Duodenal mucosa (tissue), 2 donors: ENCODE results near the gene TMEM237.

Experiments used
- H3K27ac ChIP-seq: one replicate; pipeline ENCODE4 v1.7.0; 2013; ENCODE audit warnings: low read depth, low read length
- H3K27me3 ChIP-seq, 2 donors: one replicate each; pipeline ENCODE4 v1.7.0; 2013; ENCODE audit warnings: low read length in 2 of 2, control low read depth in 1 of 2; ENCODE audit not compliant: insufficient read depth in 2 of 2, control insufficient read depth in 1 of 2
- H3K36me3 ChIP-seq, 2 donors: one replicate each; pipeline ENCODE4 v1.7.0; 2013; ENCODE audit warnings: low read length in 2 of 2, control low read depth in 1 of 2; ENCODE audit not compliant: insufficient read depth in 2 of 2, control insufficient read depth in 1 of 2
- H3K4me1 ChIP-seq, 2 donors: one replicate each; pipeline ENCODE4 v1.7.0; 2013; ENCODE audit warnings: low read length in 2 of 2, control low read depth in 1 of 2; ENCODE audit not compliant: insufficient read depth in 2 of 2, control insufficient read depth in 1 of 2
- H3K4me3 ChIP-seq, 2 donors: one replicate each; pipeline ENCODE4 v1.7.0; 2013; ENCODE audit warnings: low read length in 2 of 2, low read depth in 1 of 2
- H3K9ac ChIP-seq, 2 donors: one replicate each; pipeline ENCODE4 v1.7.0; 2013; ENCODE audit warnings: low read length in 2 of 2, low read depth in 1 of 2
- H3K9me3 ChIP-seq, 2 donors: one replicate each; pipeline ENCODE4 v1.7.0; 2013; ENCODE audit warnings: low read length in 2 of 2, control low read depth in 1 of 2; ENCODE audit not compliant: control insufficient read depth in 1 of 2

TMEM237 gene

GRCh38 chr2:201644001-201644400, 698 bp upstream of the TMEM237 start:
- no peaks in the 10 kb centered on the region for H3K9me3 ChIP-seq
- no peak overlapping the region for H3K27ac ChIP-seq
- H3K27me3 ChIP-seq, result no peaks in the 10 kb centered on the region
- peaks cover 6 to 11% of the 10 kb centered on the region in 2 donors for H3K4me1 ChIP-seq
- peak overlapping the region in 1 of 2 donors; percentile 0 for H3K9ac ChIP-seq
- no peaks in the 10 kb centered on the region for H3K36me3 ChIP-seq
- peak overlapping the region; percentile 80 to 96 for H3K4me3 ChIP-seq

- no peaks in the 10 kb centered on the region for H3K27me3 ChIP-seq
- H3K4me1 ChIP-seq, result peaks cover 6 to 11% of the 10 kb centered on the region in 2 donors
- peak overlapping the region; percentile 71 to 77 for H3K9ac ChIP-seq
- peak overlapping the region; percentile 80 to 96 for H3K4me3 ChIP-seq
- no peaks in the 10 kb centered on the region for H3K9me3 ChIP-seq
- peak overlapping the region; percentile 54 for H3K27ac ChIP-seq
- no peaks in the 10 kb centered on the region for H3K36me3 ChIP-seq
Measured at GRCh38 chr2:201642579-201643215, 606 bp downstream of the TMEM237 start.

GRCh38 chr2:201642086-201642578, 1.2 kb downstream of the TMEM237 start:
- H3K27ac ChIP-seq, result peak overlapping the region; percentile 54
- peak overlapping the region; percentile 71 to 77 for H3K9ac ChIP-seq
- H3K36me3 ChIP-seq, result no peaks in the 10 kb centered on the region
- H3K4me3 ChIP-seq, result peak overlapping the region; percentile 80 to 96
- peaks cover 6 to 11% of the 10 kb centered on the region in 2 donors for H3K4me1 ChIP-seq
- H3K9me3 ChIP-seq, result no peaks in the 10 kb centered on the region
- H3K27me3 ChIP-seq, result no peaks in the 10 kb centered on the region

- Histone ChIP-seq H3K4me3 (no peak overlapping the region), H3K27ac (no peak overlapping the region), H3K36me3 (no peaks in the 10 kb centered on the region), H3K9me3 (no peaks in the 10 kb centered on the region), H3K4me1 (peaks cover 5 to 11% of the 10 kb centered on the region in 2 donors), H3K9ac (no peak overlapping the region), H3K27me3 (no peaks in the 10 kb centered on the region)
Measured at GRCh38 chr2:201639205-201639604, 4.1 kb downstream of the TMEM237 start.

GRCh38 chr2:201638326-201638725, 5.0 kb downstream of the TMEM237 start:
- H3K9ac ChIP-seq, result no peak overlapping the region
- H3K4me1 ChIP-seq, result peaks cover 0 to 5% of the 10 kb centered on the region in 2 donors
- no peak overlapping the region for H3K27ac ChIP-seq
- no peaks in the 10 kb centered on the region for H3K36me3 ChIP-seq
- H3K4me3 ChIP-seq, result no peak overlapping the region
- no peaks in the 10 kb centered on the region for H3K9me3 ChIP-seq
- H3K27me3 ChIP-seq, result no peaks in the 10 kb centered on the region

GRCh38 chr2:201633661-201634249, 9.5 kb downstream of the TMEM237 start:
- Histone ChIP-seq H3K9me3 (no peaks in the 10 kb centered on the region), H3K36me3 (peaks cover 0 to 3% of the 10 kb centered on the region in 2 donors), H3K4me1 (no peaks in the 10 kb centered on the region), H3K9ac (no peak overlapping the region), H3K4me3 (no peak overlapping the region), H3K27ac (no peak overlapping the region), H3K27me3 (no peaks in the 10 kb centered on the region)

GRCh38 chr2:201631041-201631440, 12.3 kb downstream of the TMEM237 start:
- Histone ChIP-seq H3K9me3 (no peaks in the 10 kb centered on the region), H3K4me3 (no peak overlapping the region), H3K36me3 (peaks cover 0 to 3% of the 10 kb centered on the region in 2 donors), H3K4me1 (no peaks in the 10 kb centered on the region), H3K9ac (no peak overlapping the region), H3K27ac (no peak overlapping the region), H3K27me3 (no peaks in the 10 kb centered on the region)

GRCh38 chr2:201630577-201630976, 12.7 kb downstream of the TMEM237 start:
- no peaks in the 10 kb centered on the region for H3K4me1 ChIP-seq
- no peak overlapping the region for H3K27ac ChIP-seq
- H3K9me3 ChIP-seq, result no peaks in the 10 kb centered on the region
- no peak overlapping the region for H3K4me3 ChIP-seq
- H3K36me3 ChIP-seq, result peaks cover 3% of the 10 kb centered on the region in 2 donors
- H3K27me3 ChIP-seq, result no peaks in the 10 kb centered on the region
- no peak overlapping the region for H3K9ac ChIP-seq

GRCh38 chr2:201628545-201628944, 14.8 kb downstream of the TMEM237 start:
- Histone ChIP-seq H3K9ac (no peak overlapping the region), H3K27ac (no peak overlapping the region), H3K4me1 (no peaks in the 10 kb centered on the region), H3K27me3 (no peaks in the 10 kb centered on the region), H3K9me3 (no peaks in the 10 kb centered on the region), H3K4me3 (no peak overlapping the region), H3K36me3 (peaks cover 3% of the 10 kb centered on the region in 2 donors)

GRCh38 chr2:201622306-201622970, 20.9 kb downstream of the TMEM237 start:
- Histone ChIP-seq H3K9ac (no peak overlapping the region), H3K27me3 (no peaks in the 10 kb centered on the region), H3K9me3 (no peaks in the 10 kb centered on the region), H3K27ac (no peak overlapping the region), H3K4me1 (no peaks in the 10 kb centered on the region), H3K4me3 (no peak overlapping the region), H3K36me3 (peaks cover 0 to 3% of the 10 kb centered on the region in 2 donors)
